HEK293 (cell line): Measurements from ENCODE around the gene ATXN2.
A peak's percentile ranks its signal among the peaks of the same experiment; 100 is the strongest.

Experiments used
- CTCF ChIA-PET: fragments of 350-600 bp; formaldehyde crosslinking; extraction: SDS; loops from one replicate; lab custom pipeline; 2021; ENCODE audit warnings: antibody characterized with exemption; lab: Yijun Ruan, JAX
- POLR2A ChIA-PET: fragments of 300-600 bp; formaldehyde crosslinking; extraction: SDS; loops from one replicate; lab custom pipeline; 2020; ENCODE audit warnings: antibody characterized with exemption, inconsistent platforms; lab: Yijun Ruan, JAX
- H3K27ac ChIP-seq: fragments of 200-500 bp; sonication (Bioruptor generic); 2 replicates; pipeline ENCODE4 v1.5.1; 2014; ENCODE audit warnings: low read depth, low read length, control low read depth, inconsistent platforms; ENCODE audit errors: extremely low read depth
- H3K36me3 ChIP-seq, 2 experiments: fragments of 200-500 bp in 1 of 2; sonication (Bioruptor generic) in 1 of 2; 1 replicate in 1 of 2; 2 replicates in 1 of 2; pipeline ENCODE4 v1.5.1; 2014 to 2017; ENCODE audit warnings: inconsistent platforms in 2 of 2, low read length in 2 of 2; ENCODE audit not compliant: control insufficient read depth in 2 of 2, insufficient read depth in 1 of 2
- H3K4me1 ChIP-seq: fragments of 200-500 bp; sonication (Bioruptor generic); 2 replicates; pipeline ENCODE4 v1.5.1; 2014; ENCODE audit warnings: mild to moderate bottlenecking, low read length, inconsistent platforms; ENCODE audit not compliant: control insufficient read depth, insufficient read depth
- H3K4me3 ChIP-seq: 2 replicates; pipeline ENCODE4 v1.5.1; 2011; ENCODE audit warnings: low read depth, mild to moderate bottlenecking, control low read depth, low read length, moderate library complexity
- H3K9me3 ChIP-seq: fragments of 200-500 bp; sonication (Bioruptor generic); 2 replicates; pipeline ENCODE4 v1.5.1; 2014; ENCODE audit warnings: low read depth, low read length, inconsistent platforms; ENCODE audit not compliant: control insufficient read depth, insufficient read depth
- ATF2 ChIP-seq: fragments of 450-650 bp; formaldehyde crosslinking; IDR thresholded peaks from 2 replicates; pipeline ENCODE4 v1.5.1; 2016; ENCODE audit warnings: missing biosample characterization, missing genetic modification characterization, low read depth
- KLF17 ChIP-seq: fragments of 450-650 bp; formaldehyde crosslinking; IDR thresholded peaks from 2 replicates; pipeline ENCODE4 v1.5.1; 2016; ENCODE audit warnings: missing biosample characterization, missing genetic modification characterization
- TCF7L2 ChIP-seq: IDR thresholded peaks from 2 replicates; pipeline ENCODE4 v1.6.1; 2011; ENCODE audit warnings: low read depth, mild to moderate bottlenecking, inconsistent platforms, low read length, moderate library complexity, borderline replicate concordance
- ZBTB7A ChIP-seq: fragments of 450-650 bp; formaldehyde crosslinking; IDR thresholded peaks from 2 replicates; pipeline ENCODE4 v1.5.1; 2016; ENCODE audit warnings: low read depth, missing biosample characterization, missing genetic modification characterization
- ZNF202 ChIP-seq: fragments of 450-650 bp; formaldehyde crosslinking; IDR thresholded peaks from 2 replicates; pipeline ENCODE4 v1.5.1; 2016; ENCODE audit warnings: missing biosample characterization, missing genetic modification characterization, borderline replicate concordance
- ZNF221 ChIP-seq: fragments of 450-650 bp; formaldehyde crosslinking; IDR thresholded peaks from 2 replicates; pipeline ENCODE4 v1.5.1; 2017; ENCODE audit warnings: missing biosample characterization, missing genetic modification characterization, borderline replicate concordance
- ZNF398 ChIP-seq: fragments of 450-650 bp; formaldehyde crosslinking; IDR thresholded peaks from 2 replicates; pipeline ENCODE4 v1.5.1; 2017; ENCODE audit warnings: missing biosample characterization, missing genetic modification characterization
- ZNF416 ChIP-seq: fragments of 450-650 bp; formaldehyde crosslinking; IDR thresholded peaks from 2 replicates; pipeline ENCODE4 v1.5.1; 2016; ENCODE audit warnings: missing biosample characterization, missing genetic modification characterization
- ZNF426 ChIP-seq: fragments of 450-650 bp; formaldehyde crosslinking; IDR thresholded peaks from 2 replicates; pipeline ENCODE4 v1.5.1; 2017; ENCODE audit warnings: missing biosample characterization, missing genetic modification characterization, mild to moderate bottlenecking, inconsistent platforms, moderate library complexity
- ZNF433 ChIP-seq: fragments of 450-650 bp; formaldehyde crosslinking; IDR thresholded peaks from 2 replicates; pipeline ENCODE4 v1.5.1; 2016; ENCODE audit warnings: missing biosample characterization, missing genetic modification characterization, low read depth
- ZNF473 ChIP-seq: fragments of 450-650 bp; formaldehyde crosslinking; IDR thresholded peaks from 2 replicates; pipeline ENCODE4 v1.5.1; 2017; ENCODE audit warnings: missing biosample characterization, missing genetic modification characterization
- ZNF548 ChIP-seq: fragments of 450-650 bp; formaldehyde crosslinking; IDR thresholded peaks from 2 replicates; pipeline ENCODE4 v1.5.1; 2016; ENCODE audit warnings: missing biosample characterization, missing genetic modification characterization
- ZNF549 ChIP-seq: fragments of 450-650 bp; IDR thresholded peaks from 2 replicates; pipeline ENCODE4 v1.5.1; 2018; ENCODE audit warnings: missing biosample characterization, missing genetic modification characterization, mild to moderate bottlenecking, inconsistent platforms, moderate library complexity
- ZNF585B ChIP-seq: fragments of 450-650 bp; formaldehyde crosslinking; IDR thresholded peaks from 2 replicates; pipeline ENCODE4 v1.5.1; 2016; ENCODE audit warnings: missing biosample characterization, missing genetic modification characterization
- ZNF624 ChIP-seq: fragments of 450-650 bp; formaldehyde crosslinking; IDR thresholded peaks from 2 replicates; pipeline ENCODE4 v1.5.1; 2017; ENCODE audit warnings: missing biosample characterization, missing genetic modification characterization
- ZNF692 ChIP-seq: fragments of 450-650 bp; formaldehyde crosslinking; IDR thresholded peaks from 2 replicates; pipeline ENCODE4 v1.5.1; 2016; ENCODE audit warnings: missing biosample characterization, missing genetic modification characterization
- ZNF791 ChIP-seq: fragments of 450-650 bp; formaldehyde crosslinking; IDR thresholded peaks from 2 replicates; pipeline ENCODE4 v1.5.1; 2016; ENCODE audit warnings: missing biosample characterization, missing genetic modification characterization

ATXN2 gene

GRCh38 chr12:111581434-111582132 is 17.5 kb downstream of the ATXN2 start:
- POLR2A ChIA-PET = no interaction called here
- CTCF ChIA-PET = no interaction called here

GRCh38 chr12:111580737-111581136 is 18.4 kb downstream of the ATXN2 start:
- ChIA-PET CTCF (no interaction called here), POLR2A (no interaction called here)
- H3K9me3 ChIP-seq = no peaks in the 10 kb centered on the region
- H3K4me3 ChIP-seq = no peak overlapping the region
- no peak overlapping the region for H3K27ac ChIP-seq
- H3K36me3 ChIP-seq = peaks cover 0 to 6% of the 10 kb centered on the region in 2 experiments; a peak in 2 of 3 replicates
- peaks cover 4% of the 10 kb centered on the region; the same call in 1 of the 2 replicates for H3K4me1 ChIP-seq
- no peak for TF ChIP-seq ZNF791 (tag by site-specific recombination)
- TF ChIP-seq ZNF473 = no peak
- TF ChIP-seq ZNF624 (tag by site-specific recombination) = no peak
- TF ChIP-seq ZNF433 (tag by site-specific recombination) = no peak
- no peak for TF ChIP-seq ZNF585B (tag by site-specific recombination)
- TF ChIP-seq ZNF549 (tag by site-specific recombination) = no peak
- TF ChIP-seq ZNF398 (tag by site-specific recombination) = no peak
- no peak for TF ChIP-seq ATF2 (tag by site-specific recombination)
- TF ChIP-seq ZBTB7A = no peak
- TF ChIP-seq ZNF692 (tag by site-specific recombination) = no peak
- no peak for TF ChIP-seq TCF7L2
- no peak for TF ChIP-seq ZNF426
- TF ChIP-seq ZNF221 = no peak
- no peak for TF ChIP-seq ZNF548 (tag by site-specific recombination)
- no peak for TF ChIP-seq KLF17 (tag by site-specific recombination)

More at GRCh38 chr12:111581434-111582132, 17.5 kb downstream of the ATXN2 start:
- Histone ChIP-seq H3K4me1 (peaks cover 4% of the 10 kb centered on the region; the same call in 1 of the 2 replicates), H3K36me3 (peaks cover 0 to 6% of the 10 kb centered on the region in 2 experiments; a peak in 2 of 3 replicates), H3K4me3 (no peak overlapping the region), H3K27ac (no peak overlapping the region), H3K9me3 (no peaks in the 10 kb centered on the region)
- TF ChIP-seq ZNF416 (tag by site-specific recombination) = no peak
- peak; percentile 62; the same call in 1 of the 2 replicates for TF ChIP-seq ZNF202 (tag by site-specific recombination)
